HL-60/S4 treated with retinoic acid at 250 ng/mL for 4 days and 3 days (cell line): ENCODE measurements around the gene HS3ST3B1.

Source experiments
- in situ Hi-C: fragments of 300-500 bp; cut with MboI; formaldehyde crosslinking; loops from 2 replicates; pipeline ENCODE4 v1.7.0; 2022; ENCODE audit warnings: low sequenced_read_pairs

HS3ST3B1 gene

DNA sequence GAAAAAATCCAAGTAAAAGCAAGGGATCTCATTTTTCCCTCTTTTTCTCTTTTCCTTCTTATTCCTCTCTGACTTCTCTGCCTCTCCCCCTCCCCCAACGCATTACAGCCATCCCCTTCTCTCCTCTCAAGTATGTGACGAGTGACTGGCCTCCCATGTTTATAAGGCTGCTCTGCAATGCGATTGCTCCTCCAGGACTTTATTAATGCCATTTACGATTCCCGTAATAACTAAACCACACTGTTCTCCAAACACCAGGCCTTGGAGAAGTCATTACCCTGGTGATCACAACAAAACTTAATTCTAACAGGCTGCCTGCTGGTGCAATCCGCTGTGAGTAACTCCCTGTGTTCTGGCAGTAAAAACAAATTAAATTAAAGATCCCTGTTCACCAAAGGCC lies 88.8 kb downstream of the HS3ST3B1 start:
- in situ Hi-C loops, result no loop called here

DNA sequence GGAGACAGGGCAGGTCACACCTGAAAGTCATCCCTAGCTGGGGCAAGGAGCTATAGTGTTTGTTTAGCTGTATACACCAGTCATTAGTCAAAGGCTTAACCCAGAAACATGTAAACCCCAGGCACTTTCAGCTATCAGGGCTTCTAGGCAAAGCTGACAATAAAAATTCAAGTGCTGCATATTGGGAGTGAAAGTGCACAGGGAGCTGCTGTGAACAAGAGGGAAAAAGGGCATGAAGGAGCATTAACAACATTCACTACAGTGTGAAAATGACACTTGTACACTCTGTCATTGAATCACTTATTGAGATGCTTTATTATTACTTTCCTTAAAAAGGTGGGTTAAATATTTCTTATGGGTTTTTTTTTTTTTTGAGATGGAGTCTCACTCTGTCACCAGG lies 92.8 kb downstream of the HS3ST3B1 start:
- in situ Hi-C loops, result no loop called here

DNA sequence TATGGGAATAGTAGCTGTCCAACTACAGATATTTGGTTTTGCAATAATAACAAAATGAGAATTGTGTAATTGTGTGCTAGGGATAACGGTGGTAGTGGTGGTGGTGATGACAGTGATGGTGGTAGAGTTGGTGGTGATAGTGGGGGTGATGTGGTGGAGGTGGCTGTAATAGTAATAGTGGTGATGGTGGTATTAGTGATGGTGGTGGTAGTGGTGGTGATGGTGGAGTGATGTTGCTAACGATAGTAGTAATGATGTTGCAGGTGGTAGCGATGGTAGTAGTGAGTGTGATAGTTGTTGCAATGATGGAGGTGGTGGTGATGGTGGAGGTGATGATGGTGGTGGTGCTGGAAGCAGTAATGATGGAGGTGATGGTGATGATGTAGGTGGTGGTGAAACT lies 94.4 kb downstream of the HS3ST3B1 start:
- in situ Hi-C loops, result no loop called here

DNA sequence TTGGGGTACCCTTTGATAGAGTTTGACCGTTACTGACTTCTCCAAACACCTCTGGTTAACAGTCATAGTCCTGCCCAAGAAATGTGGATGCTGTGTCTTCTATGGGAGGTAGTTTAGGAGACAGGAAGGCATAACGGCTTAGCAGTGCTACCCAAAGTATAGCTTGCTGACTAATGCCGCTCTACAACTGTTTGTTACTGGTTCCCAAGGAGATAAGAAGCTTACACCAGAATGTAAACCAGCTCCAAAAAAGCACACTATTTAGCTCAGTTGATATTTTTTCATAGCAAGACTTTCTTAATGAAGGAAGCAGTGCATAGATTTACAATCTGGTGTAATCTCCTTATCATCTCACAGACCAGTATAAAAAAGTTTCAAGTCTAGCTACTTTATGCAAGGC lies 95.7 kb downstream of the HS3ST3B1 start:
- in situ Hi-C loops, result no loop called here

DNA sequence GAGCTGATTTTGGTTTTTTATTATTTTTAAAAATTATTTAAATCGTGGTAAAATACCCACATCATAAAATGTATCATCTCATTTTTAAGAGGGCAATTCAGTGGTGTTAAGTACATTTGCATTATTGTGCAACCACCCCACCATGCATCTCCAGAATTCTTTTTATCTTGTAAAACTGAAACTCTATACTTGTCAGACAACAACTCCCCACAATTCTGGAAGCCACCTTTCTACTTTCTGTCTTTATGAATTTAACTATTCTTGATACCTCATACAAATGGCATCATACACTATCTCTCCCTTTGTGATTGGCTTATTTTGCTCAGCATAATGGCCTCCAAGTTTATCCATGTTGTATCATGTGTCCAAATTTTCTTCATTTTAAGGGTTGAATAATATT lies 97.9 kb downstream of the HS3ST3B1 start:
- in situ Hi-C loops, result no loop called here
